Muscle of leg (tissue), 11 donors: Measurements from ENCODE around the gene PCYOX1L. TPM values are rescaled to one million over a fixed set of nuclear protein-coding genes. Genes with fewer than 3 reads are reported as not detected.

ENCODE experiments used
- DNase-seq: peaks from one replicate; pipeline ENCODE4 v3.0.0; 2013
- H3K27ac ChIP-seq: one replicate; pipeline ENCODE4 v1.5.1; 2013; ENCODE audit warnings: mild to moderate bottlenecking, low read length, control low read depth
- H3K27me3 ChIP-seq: one replicate; pipeline ENCODE4 v1.6.1; 2013; ENCODE audit warnings: low read length; ENCODE audit not compliant: control insufficient read depth, insufficient read depth
- H3K36me3 ChIP-seq: one replicate; pipeline ENCODE4 v1.6.1; 2013; ENCODE audit warnings: low read length; ENCODE audit not compliant: control insufficient read depth, insufficient read depth
- H3K4me1 ChIP-seq: one replicate; pipeline ENCODE4 v1.6.1; 2013; ENCODE audit warnings: low read length; ENCODE audit not compliant: control insufficient read depth, insufficient read depth
- H3K4me3 ChIP-seq: one replicate; pipeline ENCODE4 v1.5.1; 2013; ENCODE audit warnings: low read length, control low read depth
- H3K9me3 ChIP-seq: replicated peaks from 2 replicates; pipeline ENCODE4 v1.6.1; 2013; ENCODE audit warnings: low read depth, low read length; ENCODE audit not compliant: control insufficient read depth
- WGBS: methylation state at CpG from one replicate; pipeline ENCODE4 v1.1.5; 2013; ENCODE audit warnings: missing lambda C conversion rate; ENCODE audit not compliant: insufficient coverage; 5-methylcytosine and 5-hydroxymethylcytosine counted together
- polyA plus RNA-seq, 8 donors: library from polyadenylated mRNA; unstranded; fragments of 120-200 nt; gene quantifications; one replicate each; pipeline versions ENCODE4 v1.2.1 to v1.2.3, GENCODE V29; 2013; ENCODE audit warnings: inconsistent platforms in 1 of 8, low replicate concordance in 1 of 8; ENCODE audit not compliant: insufficient read length in 8 of 8, insufficient read depth in 1 of 8
- total RNA-seq: library from RNA; stranded (reverse); fragments of 120-200 nt; gene quantifications from one replicate; pipeline ENCODE4 v1.2.4, GENCODE V29; 2013

Gene PCYOX1L
- total and polyA plus RNA-seq, 9 donors = 6.3 to 11.6 (median 9.2) TPM

DNA sequence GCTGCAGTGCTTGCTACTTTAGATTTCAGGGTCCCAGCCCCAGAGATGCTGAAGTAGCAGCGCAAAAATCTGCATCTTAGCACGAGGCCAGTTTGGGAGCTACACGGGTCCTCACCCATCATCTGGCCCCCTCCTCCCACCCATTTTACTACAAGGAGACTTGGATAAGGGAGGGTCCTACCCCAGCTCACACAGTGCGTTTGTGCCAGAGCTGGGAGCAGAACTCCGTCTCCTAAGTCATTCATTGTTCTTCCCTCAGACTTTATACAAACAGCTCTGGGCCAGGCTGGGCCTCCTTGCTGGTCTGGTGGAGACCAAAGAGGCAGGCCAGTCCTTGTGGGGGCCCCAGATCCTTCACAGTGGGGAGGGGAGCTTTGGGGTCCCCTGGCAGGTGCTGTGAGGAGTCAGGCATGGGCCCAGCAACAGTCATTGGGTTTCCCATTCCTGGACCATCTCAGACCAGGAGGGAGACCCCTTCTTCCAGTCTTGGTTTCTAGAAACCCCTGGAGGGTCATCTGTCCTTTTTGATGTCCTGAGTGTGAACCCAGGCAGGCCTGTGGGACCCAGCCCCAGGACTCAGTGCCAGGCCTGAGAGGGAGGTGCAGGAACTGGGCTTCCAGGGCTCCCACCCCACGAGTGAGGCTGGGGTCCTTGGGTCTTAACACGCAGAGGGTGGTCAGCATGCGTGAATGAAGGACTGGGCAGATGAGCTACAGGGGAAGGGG, 23.6 kb downstream of the PCYOX1L start:
- no peak for DNase-seq
- Histone ChIP-seq H3K4me1 (peaks cover 72% of the 10 kb centered on the region), H3K27ac (peak overlapping the region; percentile 38), H3K9me3 (no peaks in the 10 kb centered on the region), H3K36me3 (peaks cover 2% of the 10 kb centered on the region), H3K4me3 (no peak overlapping the region), H3K27me3 (no peaks in the 10 kb centered on the region)
- WGBS = 8% methylated on average over 3 of the region's 8 CpGs

DNA sequence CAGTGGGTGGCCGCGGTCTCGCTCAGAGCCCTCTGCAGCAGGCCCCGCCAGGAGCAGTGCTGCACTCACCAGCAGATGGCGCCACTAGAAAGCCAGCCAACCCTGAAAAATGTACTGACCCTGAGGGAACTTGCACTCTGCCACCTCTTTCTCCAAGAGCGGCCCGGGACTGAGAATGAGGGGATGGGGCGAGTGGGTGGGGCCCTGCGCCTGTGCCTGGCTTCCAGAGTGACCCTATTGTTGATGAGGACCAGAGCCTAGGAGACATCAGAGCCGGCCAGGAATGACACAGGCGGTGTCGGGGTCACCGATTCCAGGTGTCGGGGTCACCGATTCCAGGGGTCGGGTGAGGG, 24.1 kb downstream of the PCYOX1L start:
- H3K9me3 ChIP-seq = no peaks in the 10 kb centered on the region
- 45% methylated on average over 11 of the region's 16 CpGs for WGBS
- H3K36me3 ChIP-seq = no peaks in the 10 kb centered on the region
- H3K4me1 ChIP-seq = peaks cover 69% of the 10 kb centered on the region
- H3K27ac ChIP-seq = no peak overlapping the region
- no peaks in the 10 kb centered on the region for H3K27me3 ChIP-seq
- H3K4me3 ChIP-seq = no peak overlapping the region
- DNase-seq = peak; percentile 81

DNA sequence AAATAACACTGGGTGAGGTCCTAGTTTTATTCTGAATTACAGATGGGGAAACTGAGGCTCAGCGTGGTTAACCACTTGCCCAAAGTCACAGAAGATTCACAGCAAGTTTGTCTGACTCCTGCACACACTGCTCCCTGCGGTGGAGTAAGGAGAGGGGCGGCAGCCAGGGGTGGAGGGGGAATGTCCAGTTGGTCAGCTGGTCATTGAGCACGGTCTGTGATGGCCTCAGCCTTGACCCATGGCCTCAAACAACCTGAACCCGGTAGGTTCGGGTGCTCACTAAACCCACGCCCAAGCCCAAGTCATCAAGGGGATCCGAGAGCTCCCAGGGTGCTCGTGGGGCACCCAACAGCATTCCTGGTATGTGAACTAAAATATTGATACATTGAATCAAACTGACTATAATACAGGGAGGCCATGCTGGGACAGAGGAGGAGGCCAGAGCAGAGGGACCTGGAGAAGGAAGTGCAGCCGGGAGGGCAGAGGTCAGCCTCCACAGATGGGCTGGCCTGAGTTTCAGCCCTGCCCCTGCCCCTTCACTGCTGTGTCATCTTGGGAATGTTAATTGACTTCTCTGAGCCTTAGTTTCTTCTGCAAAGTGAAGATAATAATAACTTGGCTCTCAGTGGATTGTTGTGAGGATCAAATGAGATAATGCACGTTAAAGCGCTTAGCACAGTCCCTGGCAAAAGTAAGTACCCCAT, 24.8 kb downstream of the PCYOX1L start:
- Histone ChIP-seq H3K4me1 (peaks cover 76% of the 10 kb centered on the region), H3K9me3 (no peaks in the 10 kb centered on the region), H3K4me3 (no peak overlapping the region), H3K27ac (peak overlapping the region; percentile 78), H3K27me3 (no peaks in the 10 kb centered on the region), H3K36me3 (no peaks in the 10 kb centered on the region)
- 78% methylated on average over 8 of the region's 12 CpGs for WGBS
- no peak for DNase-seq

DNA sequence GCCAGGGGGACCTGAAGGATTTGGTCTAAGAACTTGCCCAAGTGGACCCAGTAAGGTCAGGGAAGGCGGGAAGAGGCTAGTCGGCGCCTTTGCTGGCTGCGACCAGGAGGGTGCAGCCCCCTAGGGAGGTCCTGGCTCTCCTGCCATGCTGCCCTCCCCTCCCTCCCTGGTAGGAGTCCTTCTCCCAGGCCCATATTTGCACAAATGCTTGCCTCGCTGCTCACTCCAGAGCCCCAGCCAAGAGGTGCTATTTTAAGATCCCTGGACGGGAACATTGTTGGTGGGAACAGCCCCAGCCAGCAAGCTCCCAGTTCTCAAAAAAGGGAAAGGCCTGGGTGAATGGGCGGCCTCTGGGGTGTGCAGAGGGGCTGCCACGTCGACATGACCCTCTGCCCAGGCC, 25.6 kb downstream of the PCYOX1L start:
- 60% methylated on average over 1 of the region's 9 CpGs for WGBS
- Histone ChIP-seq H3K4me3 (no peak overlapping the region), H3K27ac (peak overlapping the region; percentile 78), H3K36me3 (no peaks in the 10 kb centered on the region), H3K4me1 (peaks cover 79% of the 10 kb centered on the region), H3K27me3 (no peaks in the 10 kb centered on the region), H3K9me3 (no peaks in the 10 kb centered on the region)
- DNase-seq = peak; percentile 71

DNA sequence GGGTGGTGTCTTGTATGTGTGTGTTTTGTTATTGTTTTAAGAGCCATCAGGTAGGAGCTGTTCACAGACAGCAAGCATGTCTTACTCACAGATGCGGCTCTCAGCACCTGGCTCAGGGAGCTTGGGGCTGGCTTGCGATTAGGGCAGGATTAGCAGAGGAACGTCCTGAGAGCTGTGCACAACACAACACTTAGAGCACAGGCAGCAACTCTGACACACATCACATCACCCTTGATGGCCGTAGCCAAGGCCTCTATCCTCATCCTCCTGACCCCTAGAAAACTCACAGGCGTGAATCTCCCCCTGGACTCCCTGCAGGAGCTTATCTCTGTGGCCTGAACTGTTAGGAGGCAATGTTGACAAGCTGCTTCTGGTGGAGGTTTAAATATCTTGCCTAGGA, 28.3 kb downstream of the PCYOX1L start:
- WGBS = no CpG with 5 or more reads among the region's 5 CpGs
- H3K27ac ChIP-seq = peak overlapping the region; percentile 37
- H3K4me3 ChIP-seq = no peak overlapping the region
- no peaks in the 10 kb centered on the region for H3K36me3 ChIP-seq
- H3K4me1 ChIP-seq = peaks cover 73% of the 10 kb centered on the region
- no peaks in the 10 kb centered on the region for H3K9me3 ChIP-seq
- H3K27me3 ChIP-seq = no peaks in the 10 kb centered on the region
- no peak for DNase-seq

DNA sequence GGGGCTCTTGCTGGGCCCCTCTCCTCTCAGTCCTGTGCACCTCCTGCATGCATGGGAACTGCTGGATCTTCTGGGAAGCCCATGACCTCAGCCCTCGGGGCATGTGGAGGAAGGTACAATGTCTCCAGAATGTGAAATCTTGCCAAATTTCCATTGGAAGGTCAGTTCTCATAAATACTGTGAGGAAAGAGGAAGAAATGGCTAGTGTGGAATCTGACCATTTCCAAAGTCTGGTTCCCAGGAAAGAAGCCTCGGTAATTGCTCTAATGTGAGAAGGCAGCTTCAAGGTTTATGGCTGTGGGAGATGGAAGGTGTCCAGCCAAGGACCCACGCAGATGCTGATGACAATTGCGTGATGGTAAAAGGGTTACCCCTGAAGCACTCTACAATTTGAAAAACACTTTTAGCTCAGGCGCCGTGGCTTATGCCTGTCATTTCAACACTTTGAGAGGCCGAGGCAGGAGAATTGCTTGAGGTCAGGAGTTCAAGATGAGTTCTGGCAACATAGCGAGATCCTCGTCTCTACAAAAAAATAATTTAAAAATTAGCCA, 29.3 kb downstream of the PCYOX1L start:
- H3K27ac ChIP-seq = peak overlapping the region; percentile 69

DNA sequence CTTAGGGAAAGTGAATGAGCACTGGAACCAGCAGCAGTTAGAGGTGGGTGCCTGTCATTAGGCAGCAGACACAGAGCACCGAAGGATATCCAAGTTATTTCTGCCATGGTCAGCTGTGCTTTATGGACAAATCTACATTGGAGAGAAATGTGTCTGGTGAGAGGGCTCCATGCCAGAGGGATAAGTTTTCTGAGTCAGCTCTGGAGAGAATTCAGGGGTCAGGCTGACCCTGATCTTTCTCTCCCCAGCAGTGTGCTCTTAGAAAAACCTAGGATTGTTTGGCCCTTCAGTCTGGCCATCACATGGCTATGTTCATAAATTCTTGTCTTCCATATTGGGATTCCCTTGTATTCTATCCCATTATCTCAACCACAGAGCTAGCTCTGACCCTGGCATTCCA, 30.1 kb downstream of the PCYOX1L start:
- H3K36me3 ChIP-seq = no peaks in the 10 kb centered on the region
- peak overlapping the region; percentile 55 for H3K27ac ChIP-seq
- peak; percentile 44 for DNase-seq
- H3K4me3 ChIP-seq = no peak overlapping the region
- H3K9me3 ChIP-seq = no peaks in the 10 kb centered on the region
- WGBS = 43% methylated on average over 1 of the region's 1 CpG
- H3K27me3 ChIP-seq = no peaks in the 10 kb centered on the region
- peaks cover 54% of the 10 kb centered on the region for H3K4me1 ChIP-seq

More for the DNA sequence above, 29.3 kb downstream of the PCYOX1L start:
- WGBS = 31% methylated on average over 5 of the region's 9 CpGs
- Histone ChIP-seq H3K36me3 (no peaks in the 10 kb centered on the region), H3K4me3 (no peak overlapping the region), H3K9me3 (no peaks in the 10 kb centered on the region), H3K27me3 (no peaks in the 10 kb centered on the region), H3K4me1 (peaks cover 63% of the 10 kb centered on the region)
- DNase-seq = peak; percentile 61

DNA sequence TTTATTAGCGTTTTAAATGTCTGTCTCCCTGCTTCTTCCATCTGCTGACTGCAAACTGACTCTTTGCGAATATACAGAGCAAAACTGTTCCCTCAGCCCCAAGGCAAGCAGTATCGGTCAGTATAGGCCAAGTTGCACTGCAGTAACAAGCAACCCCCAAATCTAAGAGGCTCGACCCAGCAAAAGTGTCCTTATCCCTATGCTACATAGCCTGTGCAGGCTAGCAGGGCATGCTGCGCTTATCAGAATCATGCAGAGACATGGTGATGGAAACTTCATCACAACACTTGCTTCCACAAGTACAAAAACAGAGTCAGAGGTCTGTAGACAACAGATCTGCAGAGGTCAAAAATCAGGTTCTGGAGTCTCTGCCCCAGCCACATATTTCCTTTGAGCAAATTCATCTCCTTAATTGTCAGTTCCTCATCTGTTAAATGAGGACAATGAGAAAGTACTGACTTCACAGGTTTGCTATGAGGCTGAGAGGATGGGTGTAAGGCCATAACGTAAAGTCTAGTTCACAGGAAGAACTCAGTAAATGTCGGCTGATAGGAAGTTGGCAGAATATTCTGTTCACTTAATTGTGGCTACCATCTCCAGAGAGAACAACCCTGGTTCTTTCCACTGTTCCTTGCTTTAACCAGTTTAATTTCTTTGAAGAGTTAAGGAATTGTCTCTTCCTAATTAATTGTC, 30.8 kb downstream of the PCYOX1L start:
- no peak for DNase-seq
- no peaks in the 10 kb centered on the region for H3K36me3 ChIP-seq
- H3K9me3 ChIP-seq = no peaks in the 10 kb centered on the region
- H3K4me3 ChIP-seq = no peak overlapping the region
- peaks cover 48% of the 10 kb centered on the region for H3K4me1 ChIP-seq
- H3K27ac ChIP-seq = no peak overlapping the region
- H3K27me3 ChIP-seq = no peaks in the 10 kb centered on the region
- 93% methylated on average over 5 of the region's 7 CpGs for WGBS

DNA sequence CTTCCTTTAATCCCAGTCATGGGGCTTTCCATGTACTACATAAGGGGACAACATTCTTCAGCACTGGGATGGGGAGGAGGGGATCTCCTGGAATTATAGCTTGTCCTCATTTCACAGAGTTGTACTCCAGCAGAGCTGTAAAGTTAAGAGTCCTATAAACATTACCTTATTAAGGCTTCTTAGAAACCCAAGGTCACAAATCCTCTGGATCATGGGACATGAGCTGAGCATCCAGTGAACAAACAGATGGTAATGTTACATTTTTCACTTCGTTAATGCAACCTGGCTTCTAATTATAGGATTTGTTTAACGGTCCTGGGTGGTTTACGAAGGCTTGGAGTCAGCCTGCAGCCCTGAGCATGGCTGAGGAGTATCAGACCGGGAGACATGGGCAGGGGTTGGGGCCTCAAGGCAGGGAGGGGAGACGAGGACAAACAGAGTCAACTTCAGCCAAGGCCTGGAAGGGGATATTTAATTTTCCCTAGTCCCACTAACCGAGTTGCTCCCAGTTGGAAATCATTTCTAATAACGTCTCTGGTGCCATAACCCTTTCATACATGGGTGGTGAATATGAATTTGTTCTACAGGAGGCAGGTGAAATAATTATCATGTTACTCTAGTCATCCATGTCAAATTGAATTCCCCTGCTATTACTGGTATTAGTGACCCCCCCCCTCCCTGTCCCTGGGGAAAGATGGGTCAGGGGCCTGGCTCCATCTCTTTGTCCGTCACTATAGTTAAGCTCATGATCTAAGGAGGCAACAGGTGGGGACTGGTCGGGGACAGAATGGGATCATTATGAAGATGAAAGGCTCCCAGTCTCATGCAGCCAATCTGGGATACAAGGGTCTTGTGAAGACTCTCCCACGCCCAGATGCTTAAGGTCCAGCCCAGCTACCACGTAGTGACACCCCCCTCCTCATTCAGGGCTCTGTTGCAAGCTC, 32.0 kb downstream of the PCYOX1L start:
- no peak overlapping the region for H3K27ac ChIP-seq
- no peaks in the 10 kb centered on the region for H3K9me3 ChIP-seq
- H3K36me3 ChIP-seq = no peaks in the 10 kb centered on the region
- DNase-seq = no peak
- no peak overlapping the region for H3K4me3 ChIP-seq
- peaks cover 41% of the 10 kb centered on the region for H3K4me1 ChIP-seq
- WGBS = 61% methylated on average over 7 of the region's 11 CpGs
- H3K27me3 ChIP-seq = no peaks in the 10 kb centered on the region
